Aorta (tissue), 5 donors: ENCODE measurements around the gene SNX33. TPM values are rescaled to one million over a fixed set of nuclear protein-coding genes. Genes with fewer than 3 reads are reported as not detected.
"Not testable (repeated sequence)": the region's sequence is repeated elsewhere in the genome, so short reads cannot be mapped to it uniquely, and the experiment has no call there.

ENCODE experiments used
- ATAC-seq: fragments of 200-7000 bp; cut with Tn5 transposase; one replicate; pipeline ENCODE4 v1.9.1; 2022; ENCODE audit warnings: moderate library complexity; ENCODE audit not compliant: low FRiP score
- DNase-seq, 2 donors: peaks; one replicate each; pipeline ENCODE4 v3.0.0-alpha.2; 2020
- H3K27ac ChIP-seq, 2 donors: one replicate each; pipeline ENCODE4 v1.5.1; 2013; ENCODE audit warnings: low read length in 2 of 2, mild to moderate bottlenecking in 2 of 2, moderate library complexity in 2 of 2, control low read depth in 1 of 2, inconsistent platforms in 1 of 2, low read depth in 1 of 2
- H3K27me3 ChIP-seq, 2 donors: one replicate each; pipeline ENCODE4 v1.6.1; 2013; ENCODE audit warnings: control low read depth in 1 of 2, low read length in 1 of 2, mild to moderate bottlenecking in 1 of 2, moderate library complexity in 1 of 2; ENCODE audit not compliant: insufficient read depth in 2 of 2, control insufficient read depth in 1 of 2
- H3K36me3 ChIP-seq, 2 donors: one replicate each; pipeline ENCODE4 v1.6.1; 2013; ENCODE audit warnings: control low read depth in 1 of 2, low read length in 1 of 2, mild to moderate bottlenecking in 1 of 2; ENCODE audit not compliant: insufficient read depth in 2 of 2, control insufficient read depth in 1 of 2
- H3K4me1 ChIP-seq, 2 donors: one replicate each; pipeline ENCODE4 v1.6.1; 2013; ENCODE audit warnings: low read length in 2 of 2, control low read depth in 1 of 2, mild to moderate bottlenecking in 1 of 2, moderate library complexity in 1 of 2; ENCODE audit not compliant: insufficient read depth in 2 of 2, control insufficient read depth in 1 of 2
- H3K4me3 ChIP-seq, 2 donors: one replicate each; pipeline ENCODE4 v1.5.1; 2013; ENCODE audit warnings: low read length in 2 of 2, control low read depth in 1 of 2, mild to moderate bottlenecking in 1 of 2
- H3K9me3 ChIP-seq: one replicate; pipeline ENCODE4 v1.6.1; 2013; ENCODE audit warnings: mild to moderate bottlenecking, low read length; ENCODE audit not compliant: control insufficient read depth
- WGBS, 2 donors: extraction: QIAGEN DNeasy Blood & Tissue Kit; methylation state at CpG; one replicate each; pipeline ENCODE4 v1.1.7; 2013; 5-methylcytosine and 5-hydroxymethylcytosine counted together
- intact Hi-C, 2 donors: fragments of 100-400 bp; cut with DNase I; formaldehyde crosslinking; loops; one replicate each; pipeline versions ENCODE4 v1.14.2 to v1.15.0; 2022
- polyA plus RNA-seq, 2 donors: library from polyadenylated mRNA; stranded (reverse); fragments of 200-250 nt; gene quantifications; one replicate each; pipeline ENCODE4 v1.2.3, GENCODE V29; 2013
- total RNA-seq, 2 donors: library from RNA; stranded (reverse); fragmentation: NEBNext Ultra II Directional; extraction: Animal tissue kit (Norgen Biotek cat#: 25700); gene quantifications; one replicate each; pipeline ENCODE4 v1.2.1, GENCODE V29; 2021
- donor health status: healthy with polysubstance abuse.
- donor health status: Bipolar disorder and iron deficiency.
- donor health status: DM: no; HTN: no; CAD: no.
- donor health status: DM: no; HTN: no; CAD: no.
- donor health status: DM: yes; HTN: yes; CAD: no.

SNX33 gene
- total and polyA plus RNA-seq, 4 donors = 6.3 to 59.5 (median 28.8) TPM

DNA sequence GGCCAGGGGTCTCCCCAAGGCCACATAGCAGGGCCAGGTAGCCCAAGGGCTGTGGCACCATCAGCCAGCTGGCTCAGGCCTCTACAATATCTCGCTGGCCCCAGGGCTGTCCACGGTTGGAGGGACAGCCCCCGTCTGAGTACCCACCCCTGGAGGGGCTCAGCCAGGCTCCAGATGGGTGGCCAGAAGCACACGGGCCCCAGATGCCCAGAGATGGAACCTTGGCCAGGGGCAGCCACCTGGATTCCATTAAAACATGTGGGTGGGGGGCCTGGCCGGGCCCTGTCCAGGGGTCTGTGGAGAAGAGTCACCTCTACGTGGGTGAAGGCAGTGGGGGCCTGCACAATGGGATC lies 56.5 kb downstream of the SNX33 start:
- Histone ChIP-seq H3K27ac (peak overlapping the region; percentile 83 to 88), H3K9me3 (no peaks in the 10 kb centered on the region), H3K4me3 (no peak overlapping the region), H3K27me3 (no peaks in the 10 kb centered on the region), H3K36me3 (no peaks in the 10 kb centered on the region), H3K4me1 (peaks cover 3 to 5% of the 10 kb centered on the region in 2 donors)
- peak; percentile 0 for ATAC-seq
- whole genome bisulfite sequencing, 2 donors = 6 to 9% methylated on average over 6 of the region's 6 CpGs
- intact Hi-C loops = no loop called here
- DNase-seq = no peak

DNA sequence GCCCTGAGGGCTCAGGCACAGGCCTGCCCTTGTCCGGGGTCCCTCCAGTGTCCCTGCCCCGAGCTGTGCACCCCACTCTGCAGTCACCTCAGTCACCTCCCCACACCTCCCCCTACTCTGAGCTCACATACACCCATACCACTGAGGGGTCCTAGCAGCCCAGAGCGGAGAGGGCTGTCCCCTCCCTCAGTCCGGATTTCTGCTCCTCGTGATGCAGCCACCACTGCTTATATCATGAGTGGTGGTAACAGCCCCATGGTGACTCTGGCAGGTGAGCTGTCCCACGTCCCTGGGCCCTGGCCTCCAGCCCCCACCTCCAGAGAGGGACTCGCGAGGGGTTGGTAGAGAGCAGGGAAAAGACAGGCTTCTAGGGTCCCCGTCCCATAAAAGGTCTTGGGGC lies 56.9 kb downstream of the SNX33 start:
- ATAC-seq = no peak
- no peak overlapping the region for H3K4me3 ChIP-seq

GRCh38 chr15:75705375-75705774 lies 57.7 kb downstream of the SNX33 start:
- WGBS, 2 donors = 46 to 47% methylated on average over 5 of the region's 5 CpGs
- intact Hi-C loops, H3K4me1 ChIP-seq, ATAC-seq, H3K27me3 ChIP-seq, DNase-seq, H3K9me3 ChIP-seq, H3K4me3 ChIP-seq, H3K36me3 ChIP-seq: not testable (repeated sequence)
- H3K27ac ChIP-seq = peak overlapping the region; percentile 83 to 88

More for the DNA sequence above, 56.9 kb downstream of the SNX33 start:
- Histone ChIP-seq H3K4me1 (peaks cover 3 to 6% of the 10 kb centered on the region in 2 donors), H3K27ac (peak overlapping the region; percentile 83 to 88), H3K36me3 (no peaks in the 10 kb centered on the region), H3K27me3 (no peaks in the 10 kb centered on the region), H3K9me3 (no peaks in the 10 kb centered on the region)
- WGBS, 2 donors = 50 to 61% methylated on average over 9 of the region's 9 CpGs
- intact Hi-C loops = no loop called here
- no peak for DNase-seq

DNA sequence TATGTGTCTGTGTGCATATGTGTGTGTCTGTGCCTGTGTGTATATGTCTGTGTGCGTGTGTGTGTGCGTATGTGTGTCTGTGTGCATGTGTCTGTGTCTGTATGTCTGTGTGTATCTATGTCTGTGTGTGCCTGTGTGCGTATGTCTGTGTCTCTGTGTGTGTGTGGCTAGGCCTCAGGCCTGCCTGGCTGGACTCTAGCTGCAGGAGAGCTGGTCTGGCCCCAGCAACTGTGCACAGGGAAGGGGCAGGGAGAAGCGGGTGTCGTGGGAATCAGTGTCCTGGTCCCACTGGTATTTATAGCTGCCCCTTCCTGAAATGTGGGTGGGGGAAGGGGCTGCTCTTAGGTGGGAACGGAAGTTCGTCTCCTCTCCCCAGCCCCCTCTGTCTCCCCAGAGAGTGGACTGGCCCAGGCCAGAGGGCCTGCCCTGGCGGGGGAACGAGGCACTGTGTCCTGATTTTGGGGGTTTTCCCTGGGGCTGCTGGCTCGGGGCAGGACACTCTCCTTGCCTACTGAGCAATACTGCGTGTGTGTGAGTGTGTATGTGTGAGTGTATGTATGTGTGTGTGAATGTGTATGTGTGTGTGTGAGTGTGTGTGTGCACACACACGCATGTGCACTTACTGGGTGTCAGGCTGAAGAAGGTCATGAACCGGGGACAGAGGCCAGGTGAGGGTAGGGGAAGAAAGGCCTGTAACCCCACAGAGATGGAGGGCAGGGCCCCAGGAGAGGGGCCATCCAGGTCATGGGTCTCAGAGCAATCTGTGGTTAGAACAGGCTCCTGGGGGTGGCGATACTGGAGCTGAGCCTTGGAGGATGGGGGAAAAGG lies 58.4 kb downstream of the SNX33 start:
- peaks cover 3 to 6% of the 10 kb centered on the region in 2 donors for H3K4me1 ChIP-seq
- intact Hi-C loops = no loop called here
- H3K27me3 ChIP-seq = no peaks in the 10 kb centered on the region
- H3K36me3 ChIP-seq = no peaks in the 10 kb centered on the region
- H3K4me3 ChIP-seq = no peak overlapping the region
- WGBS, 2 donors = 18 to 28% methylated on average over 14 of the region's 14 CpGs
- ATAC-seq = no peak
- no peak for DNase-seq
- peak overlapping the region; percentile 10 to 83 for H3K27ac ChIP-seq
- H3K9me3 ChIP-seq = no peaks in the 10 kb centered on the region

GRCh38 chr15:75706682-75706954 lies 58.9 kb downstream of the SNX33 start:
- Histone ChIP-seq H3K27ac (peak overlapping the region in 1 of 2 donors; percentile 83), H3K9me3 (no peaks in the 10 kb centered on the region), H3K4me1 (peaks cover 3 to 6% of the 10 kb centered on the region in 2 donors), H3K27me3 (no peaks in the 10 kb centered on the region), H3K4me3 (no peak overlapping the region), H3K36me3 (no peaks in the 10 kb centered on the region)
- 2 to 15% methylated on average over 2 of the region's 2 CpGs for WGBS, 2 donors
- ATAC-seq (no peak), DNase-seq (no peak)
- intact Hi-C loops = no loop called here

DNA sequence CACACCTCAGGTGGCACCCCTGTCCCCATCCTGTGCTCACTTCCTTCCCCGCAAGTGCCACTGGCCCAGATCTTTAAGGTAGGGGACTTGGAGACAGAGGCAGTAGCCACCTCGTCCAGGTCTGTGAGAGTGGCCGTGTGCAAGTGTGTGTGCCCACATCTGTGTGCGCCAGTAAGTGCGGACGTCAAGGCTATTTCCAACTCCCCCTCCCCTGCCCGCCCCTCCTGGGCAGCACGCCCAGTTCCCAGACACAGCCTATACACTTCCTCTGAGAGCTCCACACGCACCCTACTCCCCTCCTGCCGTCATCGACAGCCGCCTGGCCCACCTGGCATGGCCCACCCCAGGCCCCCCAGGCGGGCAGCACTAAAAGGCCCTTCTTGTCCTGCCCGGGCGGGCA lies 61.7 kb downstream of the SNX33 start:
- ATAC-seq = peak; percentile 53
- H3K4me1 ChIP-seq, H3K27me3 ChIP-seq, H3K9me3 ChIP-seq, H3K36me3 ChIP-seq, intact Hi-C loops: not testable (repeated sequence)
- DNase-seq = peak; percentile 83 to 94
- peak overlapping the region in 1 of 2 donors; percentile 14 for H3K4me3 ChIP-seq
- H3K27ac ChIP-seq = peak overlapping the region; percentile 3 to 98
- 6 to 8% methylated on average over 12 to 13 of the region's 15 CpGs for WGBS, 2 donors

GRCh38 chr15:75710874-75711273 lies 63.2 kb downstream of the SNX33 start:
- H3K9me3 ChIP-seq, intact Hi-C loops, H3K4me3 ChIP-seq, H3K36me3 ChIP-seq, ATAC-seq, H3K27me3 ChIP-seq, DNase-seq, H3K4me1 ChIP-seq: not testable (repeated sequence)
- H3K27ac ChIP-seq = peak overlapping the region in 1 of 2 donors; percentile 49
- WGBS, 2 donors = 11 to 20% methylated on average over 3 to 5 of the region's 5 CpGs

DNA sequence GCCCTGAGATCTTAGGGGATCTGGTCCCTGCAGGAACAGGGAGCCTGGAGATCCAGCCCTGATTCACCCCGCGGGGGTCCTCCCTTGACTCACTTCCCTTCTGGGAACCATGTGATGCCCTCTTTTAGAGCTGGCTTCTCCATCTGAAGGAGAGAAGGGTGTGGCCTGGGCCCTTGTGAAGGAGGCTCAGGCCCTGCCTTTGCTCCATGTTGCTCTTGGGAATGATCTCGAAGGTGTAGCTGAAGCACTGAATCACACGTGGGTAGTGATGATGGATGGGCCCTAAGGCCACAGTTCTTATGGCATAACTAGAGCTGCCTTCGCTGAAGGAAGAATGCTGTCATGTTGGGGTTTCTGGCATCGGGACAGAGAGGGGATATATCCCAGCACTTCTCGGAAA lies 63.8 kb downstream of the SNX33 start:
- H3K4me1 ChIP-seq, intact Hi-C loops, H3K9me3 ChIP-seq, H3K36me3 ChIP-seq, H3K27me3 ChIP-seq, H3K4me3 ChIP-seq, DNase-seq: not testable (repeated sequence)
- peak; percentile 2 for ATAC-seq
- WGBS, 2 donors = 9 to 11% methylated on average over 7 of the region's 7 CpGs
- H3K27ac ChIP-seq = peak overlapping the region in 1 of 2 donors; percentile 23
